IPS-NIHi7 (cell line): ENCODE data around the gene SLC2A5.
"Not testable (repeated sequence)": the region's sequence is repeated elsewhere in the genome, so short reads cannot be mapped to it uniquely, and the experiment has no call there.

Experiments used
- DNase-seq: peaks from one replicate; pipeline ENCODE4 v3.0.0; 2012; ENCODE audit warnings: mixed read lengths; ENCODE audit errors: extremely low spot score

The SLC2A5 gene

DNA sequence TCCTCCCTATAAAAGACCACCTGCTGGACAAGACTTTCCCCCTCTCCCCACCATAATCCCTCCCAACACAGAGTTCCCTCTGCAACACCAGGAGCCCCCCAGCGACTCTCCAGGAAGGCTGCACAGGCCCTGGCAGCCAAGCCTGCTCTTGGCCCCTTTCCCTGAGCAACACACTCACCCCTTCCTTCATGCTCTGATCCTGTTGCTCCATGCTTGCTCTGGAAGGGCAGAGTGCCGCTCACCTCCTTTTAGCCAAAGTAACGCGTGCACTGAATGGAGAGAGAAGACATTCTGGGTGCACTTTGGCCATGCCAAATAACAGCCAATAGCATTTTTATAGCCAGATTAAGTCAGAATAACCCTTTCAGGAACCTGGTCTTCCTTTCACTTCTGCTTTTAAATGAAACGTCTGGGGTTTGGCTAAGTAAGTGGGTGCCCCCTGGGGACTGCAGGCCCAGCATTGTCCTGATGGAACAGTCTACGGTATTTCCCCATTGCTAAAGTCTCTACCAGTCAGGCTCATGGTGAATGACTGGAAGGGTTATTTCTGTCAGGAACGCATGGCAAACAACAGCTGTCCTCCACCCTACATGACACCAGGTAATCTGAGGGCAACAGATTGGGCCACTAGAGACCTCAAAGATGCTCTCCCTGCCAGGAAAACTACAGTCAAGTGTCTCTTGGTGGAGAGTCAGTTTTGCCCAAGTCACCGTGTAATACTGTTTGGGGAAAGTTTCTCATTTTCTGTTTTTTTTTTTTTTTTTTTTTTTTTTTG, at the start of gene SLC2A5:
TSS of gene SLC2A5 (minus strand) at position 310 of the 775 bp plus-strand sequence. CDS start at position 211, 99 bp downstream.
- DNase-seq: no peak

DNA sequence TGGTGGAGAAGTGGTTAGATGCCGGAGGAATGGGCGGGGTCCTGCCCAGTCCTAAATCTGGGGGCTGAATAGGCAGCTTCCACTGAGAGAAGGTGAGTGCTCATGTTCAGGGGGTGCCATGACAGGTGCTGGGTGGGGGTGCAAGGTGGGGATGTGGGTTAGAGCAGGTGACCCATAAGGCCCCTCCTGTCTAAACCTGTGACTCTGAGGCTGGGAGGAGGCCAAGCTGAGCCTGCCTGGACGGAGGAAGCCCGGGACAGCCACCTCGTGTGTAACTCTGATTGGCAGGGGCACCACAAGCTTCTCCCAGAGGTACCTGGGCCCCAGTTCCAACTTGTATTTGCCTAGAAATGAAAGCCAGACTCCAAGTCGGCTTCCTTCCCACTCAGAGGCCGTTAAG, 48.8 kb upstream of the SLC2A5 start:
- DNase-seq: no peak

DNA sequence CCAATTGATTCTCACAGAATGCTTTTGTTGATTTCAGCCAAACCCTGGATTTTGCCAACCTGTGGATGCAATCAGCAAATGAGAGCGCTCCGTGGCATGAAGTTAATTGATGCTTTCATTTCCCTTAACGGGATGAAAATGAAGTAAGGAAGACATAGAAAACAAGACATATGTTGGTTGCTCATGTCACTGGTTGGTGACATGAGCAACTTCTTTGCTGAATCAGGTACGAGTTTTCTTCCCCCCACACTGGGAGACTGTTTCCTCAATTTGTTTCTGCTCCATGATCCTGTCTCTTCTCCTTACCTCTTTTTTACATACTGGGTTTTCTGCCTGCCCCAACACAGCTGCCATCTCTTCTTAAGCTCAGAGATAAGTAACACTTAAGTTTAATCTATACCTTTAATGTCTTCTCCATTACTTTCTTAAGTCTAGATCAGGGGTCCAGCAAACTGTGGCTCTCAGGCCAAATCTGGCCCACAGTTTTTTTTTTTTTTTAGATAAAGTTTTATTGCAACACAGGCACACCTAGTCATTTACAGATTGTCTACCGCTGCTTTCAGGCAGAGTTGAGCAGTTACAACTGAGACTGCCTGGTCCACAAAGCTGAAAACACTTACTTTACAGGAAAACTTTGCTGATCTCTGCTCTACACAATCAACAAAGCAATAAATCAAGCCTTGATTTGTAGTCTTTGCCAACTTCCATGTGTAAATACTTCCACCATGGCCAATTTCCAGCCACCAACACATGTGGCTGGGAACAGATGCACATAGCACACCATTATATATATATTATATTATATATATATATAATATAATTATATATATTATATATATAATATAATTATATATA, 46.1 kb upstream of the SLC2A5 start:
- no peak for DNase-seq

- no peak for DNase-seq
These were observed 43.8 kb upstream of the SLC2A5 start for GRCh38 chr1:9112961-9113880.

- no peak for DNase-seq
These were observed 42.5 kb upstream of the SLC2A5 start for GRCh38 chr1:9111957-9112356.

DNA sequence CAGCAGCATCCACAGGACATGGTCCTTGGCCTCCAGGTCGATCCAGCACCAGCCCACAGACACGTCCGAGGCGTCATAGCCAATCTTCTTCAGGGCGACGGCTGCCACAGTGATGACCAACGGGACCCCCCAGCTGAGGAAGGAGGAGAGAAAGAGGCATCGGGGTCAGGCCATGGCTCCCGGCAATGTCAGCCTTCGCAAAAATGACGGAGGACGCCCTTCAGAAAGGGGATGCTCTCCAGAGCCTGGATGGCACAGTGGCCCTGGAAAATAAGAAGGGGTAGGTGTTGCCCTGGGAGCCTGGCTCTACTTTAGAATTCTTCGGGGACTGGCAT, 41.9 kb upstream of the SLC2A5 start:
- DNase-seq: no peak

GRCh38 chr1:9110669-9111356, 41.4 kb upstream of the SLC2A5 start:
- DNase-seq: peak; percentile 91

- no peak for DNase-seq
These were observed 38.7 kb upstream of the SLC2A5 start for GRCh38 chr1:9108056-9108665.

GRCh38 chr1:9107136-9107535, 37.7 kb upstream of the SLC2A5 start:
- DNase-seq: no peak

DNA sequence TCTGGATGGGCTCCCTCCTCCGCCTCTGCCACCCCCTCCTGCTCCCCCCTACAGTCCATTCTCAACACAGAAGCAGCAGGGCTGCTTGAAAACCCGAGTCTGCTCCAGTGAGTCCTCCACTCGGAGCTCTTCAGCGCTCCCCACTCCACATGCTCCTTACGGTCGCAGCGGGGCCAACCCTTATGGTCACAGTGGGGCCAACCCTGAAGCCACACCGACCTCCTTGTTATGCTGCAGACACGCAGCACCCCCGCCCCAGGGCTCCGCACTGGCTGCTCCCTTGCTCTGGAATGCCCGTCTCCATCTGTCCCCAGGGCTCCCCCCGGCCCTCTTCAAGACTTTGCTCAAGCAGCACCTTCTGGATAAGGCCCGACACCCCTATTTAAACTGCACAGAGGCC, 36.9 kb upstream of the SLC2A5 start:
- no peak for DNase-seq

- no peak for DNase-seq
These were observed 36.0 kb upstream of the SLC2A5 start for GRCh38 chr1:9105336-9105867.

DNA sequence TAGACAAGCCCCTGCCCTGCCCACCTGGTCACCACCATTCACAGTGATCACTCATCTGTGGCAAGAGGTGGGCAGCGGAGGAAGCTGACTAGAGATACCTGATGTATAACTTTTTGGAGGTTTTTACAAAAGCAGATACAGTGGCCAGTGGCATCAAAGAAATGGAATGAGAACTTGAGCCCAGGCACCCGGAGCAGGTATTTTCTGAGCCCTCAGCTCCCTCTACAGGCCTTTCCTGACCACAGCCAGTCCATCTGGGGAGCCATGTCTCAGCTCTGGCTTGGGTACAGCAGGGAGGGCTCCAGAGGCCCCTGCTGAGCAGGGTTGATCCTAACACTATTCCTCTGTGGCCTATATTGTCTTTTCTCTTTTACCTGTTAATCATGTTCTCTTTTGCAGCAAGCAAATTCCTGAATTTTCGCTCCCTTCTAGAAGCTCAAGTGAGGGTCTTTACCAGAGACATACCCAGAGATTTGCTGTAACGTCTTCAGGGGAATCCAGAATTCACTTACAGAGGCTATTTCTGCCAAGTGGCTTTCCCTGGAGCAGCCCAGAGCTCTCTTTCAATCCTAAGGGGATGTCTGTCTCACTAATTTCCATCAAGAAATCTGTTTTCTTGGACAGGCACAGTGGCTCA, 32.2 kb upstream of the SLC2A5 start:
- DNase-seq: peak; percentile 91

- no peak for DNase-seq
These were observed 31.1 kb upstream of the SLC2A5 start for GRCh38 chr1:9100471-9101043.

DNA sequence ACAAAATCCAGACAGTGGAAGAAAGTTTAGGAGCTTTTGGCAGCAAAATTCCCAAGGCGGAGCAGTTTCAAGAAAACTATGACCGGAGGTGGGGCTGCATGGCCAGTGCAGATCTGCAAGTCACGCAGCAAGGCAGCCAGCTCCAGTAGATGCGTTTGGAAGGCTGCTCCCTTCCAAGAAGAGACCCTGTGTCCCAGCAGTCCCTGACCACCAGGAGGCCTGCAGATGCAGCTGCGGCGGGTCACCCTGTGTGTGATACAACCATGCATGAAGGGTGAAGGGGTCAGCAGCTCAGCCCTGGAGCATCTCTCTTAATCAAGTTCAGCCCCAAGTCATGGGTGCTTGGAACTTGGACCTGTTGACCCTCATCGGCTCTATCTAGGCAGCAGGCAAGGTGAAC, 30.1 kb upstream of the SLC2A5 start:
- DNase-seq: peak; percentile 29

DNA sequence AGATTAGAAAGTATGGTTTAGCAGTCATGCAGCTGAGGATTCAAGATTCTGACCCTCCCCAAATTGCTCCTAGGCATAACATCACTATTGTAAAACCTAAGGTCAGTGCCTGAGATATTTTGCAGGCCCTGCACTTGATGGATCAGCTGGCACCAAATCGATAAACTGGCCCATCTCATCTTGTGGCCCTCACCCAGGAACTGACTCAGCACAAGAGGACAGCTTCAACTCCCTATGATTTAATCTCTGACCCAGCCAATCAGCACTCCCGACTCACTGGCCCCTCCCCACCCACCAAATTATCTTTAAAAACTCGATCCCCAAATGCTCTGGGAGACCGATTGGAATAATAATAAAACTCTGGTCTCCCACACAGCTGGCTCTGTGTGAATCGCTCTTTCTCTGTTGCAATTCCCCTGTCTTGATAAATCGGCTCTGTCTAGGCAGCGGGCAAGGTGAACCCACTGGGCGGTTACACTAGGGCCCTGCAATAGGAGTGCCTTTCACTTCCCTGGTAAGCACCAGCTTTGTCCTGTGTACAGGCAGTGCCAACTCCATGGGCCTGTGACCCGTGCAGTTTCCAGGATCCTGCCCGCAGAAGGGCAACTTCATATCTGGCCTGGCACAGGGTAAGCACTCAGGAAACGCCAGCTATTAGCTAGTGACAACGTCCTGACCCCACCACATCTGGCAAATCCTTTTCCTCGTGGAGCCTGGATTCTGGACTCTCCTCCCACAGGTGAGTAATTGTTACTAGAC, 28.7 kb upstream of the SLC2A5 start:
- DNase-seq: no peak

DNA sequence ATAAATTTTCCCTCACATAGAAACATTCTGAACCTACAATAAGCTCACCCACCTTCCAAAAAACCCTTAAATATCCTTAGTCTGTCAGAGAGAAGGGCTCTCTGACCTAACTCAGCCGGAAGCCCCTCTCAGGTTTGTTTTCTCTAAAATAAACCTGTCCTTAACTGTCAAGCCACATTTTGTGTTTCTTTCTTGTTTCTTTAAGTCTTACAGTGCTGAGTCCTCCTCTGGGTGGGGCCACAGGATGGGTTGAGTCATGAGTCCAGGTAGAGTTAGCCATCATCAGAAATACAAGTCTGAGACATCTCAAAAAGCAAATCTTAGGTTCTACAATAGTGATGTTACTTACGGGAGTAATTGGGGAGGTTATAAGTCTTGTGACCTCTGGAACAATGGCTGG, 26.4 kb upstream of the SLC2A5 start:
- DNase-seq: no peak

DNA sequence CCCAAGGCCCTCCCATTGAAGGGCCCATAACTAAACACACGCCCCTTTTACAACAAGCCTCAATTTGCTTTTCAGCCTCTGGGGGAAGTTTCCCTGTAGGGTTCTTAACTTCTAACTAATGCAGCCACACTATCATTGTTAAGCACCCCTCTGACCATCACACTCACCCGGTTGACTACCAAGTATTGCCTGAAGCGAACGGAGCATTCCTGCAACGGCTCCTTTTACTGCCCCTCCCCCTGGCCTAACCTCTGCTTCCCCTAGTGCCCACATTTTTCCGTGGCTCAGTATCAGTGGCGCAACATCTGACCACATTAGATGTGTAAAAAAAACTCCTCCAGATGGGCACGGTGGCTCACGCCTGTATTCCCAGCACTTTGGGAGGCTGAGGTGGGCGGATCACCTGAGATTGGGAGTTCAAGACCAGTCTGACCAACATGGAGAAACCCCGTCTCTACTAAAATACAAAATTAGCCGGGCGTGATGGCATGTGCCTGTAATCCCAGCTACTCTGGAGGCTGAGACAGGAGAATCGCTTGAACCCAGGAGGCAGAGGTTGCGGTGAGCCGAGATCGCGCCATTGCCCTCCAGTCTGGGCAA, 24.7 kb upstream of the SLC2A5 start:
- DNase-seq: not testable (repeated sequence)

GRCh38 chr1:9093581-9093980, 24.1 kb upstream of the SLC2A5 start:
- DNase-seq: no peak

DNA sequence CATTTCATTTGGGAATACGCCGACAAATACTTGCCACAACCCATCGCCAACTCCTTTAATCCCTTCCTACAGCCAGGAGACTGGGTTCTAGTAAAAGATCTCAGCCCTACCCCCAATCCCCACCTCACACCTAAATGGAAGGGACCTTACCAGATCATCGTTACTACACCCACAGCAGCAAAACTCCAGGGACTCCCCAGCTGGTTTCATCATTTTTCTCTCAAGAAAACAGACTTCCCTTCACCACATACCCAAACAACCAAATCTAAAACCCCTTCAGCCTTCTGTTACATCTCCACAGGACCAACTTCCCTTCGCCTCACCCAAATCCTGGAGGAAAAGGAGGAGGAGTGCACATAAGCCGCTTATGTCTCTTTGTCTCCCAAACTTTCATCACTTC, 23.7 kb upstream of the SLC2A5 start:
- no peak for DNase-seq
